Measurements from ENCODE around the gene GPN1.

GRCh38 chr2:27681841-27682240, 53.0 kb downstream of the GPN1 start:
- TF ChIP-seq TAF1 (IDR thresholded peaks at IDR 0.05; ENCODE audit: low read depth, low read length) (no peak), POLR2A (IDR thresholded peaks at IDR 0.05; ENCODE audit: low read depth, low read length) (no peak), POU2F2 (IDR thresholded peaks at IDR 0.05; ENCODE audit: low read depth, low read length) (no peak), POLR2AphosphoS5 (IDR thresholded peaks at IDR 0.05; ENCODE audit: low read depth, low read length) (no peak), SPI1 (IDR thresholded peaks at IDR 0.05; ENCODE audit: low read depth, low read length) (no peak)

Measured in GM12891 (cell line).